Chondrocyte (in vitro differentiated cells): ENCODE results near the gene CNGA1. TPM values are rescaled to one million over a fixed set of nuclear protein-coding genes. Genes with fewer than 3 reads are reported as not detected.

Experiments used
- DNase-seq: peaks from one replicate; pipeline ENCODE4 v3.0.0; 2021; ENCODE audit warnings: mixed read lengths, low spot score
- H3K27ac Mint-ChIP-seq: one replicate; pipeline ENCODE4 v1.8.0; 2021; ENCODE audit warnings: mild to moderate bottlenecking, moderate library complexity, mixed read lengths; ENCODE audit not compliant: unreplicated experiment
- H3K27me3 Mint-ChIP-seq: 2 replicates; pipeline ENCODE4 v1.8.0; 2021; ENCODE audit warnings: low read depth, mixed read lengths
- H3K36me3 Mint-ChIP-seq: 2 replicates; pipeline ENCODE4 v1.8.0; 2021; ENCODE audit warnings: low read depth, mixed read lengths
- H3K4me1 Mint-ChIP-seq: 2 replicates; pipeline ENCODE4 v1.8.0; 2021; ENCODE audit warnings: low read depth, mild to moderate bottlenecking, mixed read lengths
- H3K4me3 Mint-ChIP-seq: one replicate; pipeline ENCODE4 v1.8.0; 2021; ENCODE audit warnings: mild to moderate bottlenecking, moderate library complexity, mixed read lengths; ENCODE audit not compliant: unreplicated experiment
- H3K9me3 Mint-ChIP-seq: 2 replicates; pipeline ENCODE4 v1.8.0; 2021; ENCODE audit warnings: low read depth, mixed read lengths
- CTCF ChIP-seq: fragments of 200-600 bp; sonication (generic); IDR thresholded peaks from 2 replicates; pipeline ENCODE4 v1.5.0; 2021; ENCODE audit warnings: antibody characterized with exemption, mild to moderate bottlenecking, moderate library complexity
- total RNA-seq: library from RNA; stranded (reverse); gene quantifications from 3 replicates; pipeline ENCODE4 v1.2.1, GENCODE V29; 2021

The CNGA1 gene
- total RNA-seq, 1 donor from 2014 or later = not detected

DNA sequence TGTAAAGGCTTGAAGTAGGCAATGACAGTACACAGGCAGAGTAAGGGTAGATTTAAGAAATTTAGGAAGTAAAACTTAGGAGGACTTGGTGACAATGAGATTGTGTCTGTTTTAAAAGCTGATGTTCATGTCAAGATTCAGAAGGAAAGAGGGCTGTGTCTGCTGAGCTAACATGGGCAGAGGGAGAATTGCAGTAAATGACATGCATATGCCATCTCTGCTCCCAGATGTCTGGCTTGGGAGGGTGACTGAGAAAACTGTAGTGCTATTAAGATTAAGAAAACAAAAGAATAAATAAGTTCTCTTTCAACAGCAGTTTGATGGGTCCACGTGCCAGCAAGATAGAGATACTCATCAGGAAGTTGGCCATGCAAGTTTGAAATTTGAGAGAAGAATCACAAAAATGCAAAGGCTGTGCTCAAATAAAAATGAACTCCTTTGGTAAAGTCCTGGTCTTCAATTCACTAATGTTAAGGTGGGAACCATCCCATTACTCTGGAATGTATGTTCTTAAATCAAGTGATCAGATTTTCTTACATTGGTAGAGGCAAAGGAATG, 109.3 kb downstream of the CNGA1 start:
- H3K36me3 Mint-ChIP-seq = peaks cover 17% of the 10 kb centered on the region
- H3K27me3 Mint-ChIP-seq = no peaks in the 10 kb centered on the region
- H3K9me3 Mint-ChIP-seq = no peaks in the 10 kb centered on the region
- no peak for DNase-seq
- peak overlapping the region; percentile 10 for H3K27ac Mint-ChIP-seq
- no peak overlapping the region for H3K4me3 Mint-ChIP-seq
- TF ChIP-seq CTCF = no peak
- H3K4me1 Mint-ChIP-seq = peaks cover 21% of the 10 kb centered on the region

GRCh38 chr4:47899639-47900038, 116.8 kb downstream of the CNGA1 start:
- peaks cover 27% of the 10 kb centered on the region for H3K36me3 Mint-ChIP-seq
- H3K4me1 Mint-ChIP-seq = no peaks in the 10 kb centered on the region
- no peak overlapping the region for H3K27ac Mint-ChIP-seq
- H3K27me3 Mint-ChIP-seq = no peaks in the 10 kb centered on the region
- no peak overlapping the region for H3K4me3 Mint-ChIP-seq
- no peak for DNase-seq
- H3K9me3 Mint-ChIP-seq = no peaks in the 10 kb centered on the region
- TF ChIP-seq CTCF = no peak

- H3K27ac Mint-ChIP-seq = no peak overlapping the region
- H3K4me3 Mint-ChIP-seq = no peak overlapping the region
- peaks cover 24% of the 10 kb centered on the region for H3K36me3 Mint-ChIP-seq
- H3K4me1 Mint-ChIP-seq = no peaks in the 10 kb centered on the region
- peaks cover 2% of the 10 kb centered on the region for H3K9me3 Mint-ChIP-seq
- no peak for DNase-seq
- no peaks in the 10 kb centered on the region for H3K27me3 Mint-ChIP-seq
- no peak for TF ChIP-seq CTCF
Measured at GRCh38 chr4:47891928-47892327, 124.6 kb downstream of the CNGA1 start.

Other genes starting within 250 kb of the CNGA1 start
- gene CORIN, start 178.6 kb downstream of the CNGA1 start, total RNA-seq = 1.9 to 4.4 TPM (median 2.1 TPM) in 3 replicates
- 10.7 to 22.5 TPM (median 11.9 TPM) in 3 replicates for gene NFXL1, start 102.1 kb downstream of the CNGA1 start, total RNA-seq
- 0.32 to 0.59 TPM (median 0.48 TPM) in 3 replicates for gene NIPAL1, start 91 bp upstream of the CNGA1 start, total RNA-seq
- gene TXK, start 117.6 kb upstream of the CNGA1 start, total RNA-seq = 0.22 TPM in 1 of 3 replicates, not detected in the others